NCI-H2081 (cell line): ENCODE results near the gene EEIG2.

Experiments used
- DNase-seq, 2 experiments: peaks; one replicate each; lab custom pipeline; 2025; lab: John Stamatoyannopoulos, UW

Gene EEIG2

DNA sequence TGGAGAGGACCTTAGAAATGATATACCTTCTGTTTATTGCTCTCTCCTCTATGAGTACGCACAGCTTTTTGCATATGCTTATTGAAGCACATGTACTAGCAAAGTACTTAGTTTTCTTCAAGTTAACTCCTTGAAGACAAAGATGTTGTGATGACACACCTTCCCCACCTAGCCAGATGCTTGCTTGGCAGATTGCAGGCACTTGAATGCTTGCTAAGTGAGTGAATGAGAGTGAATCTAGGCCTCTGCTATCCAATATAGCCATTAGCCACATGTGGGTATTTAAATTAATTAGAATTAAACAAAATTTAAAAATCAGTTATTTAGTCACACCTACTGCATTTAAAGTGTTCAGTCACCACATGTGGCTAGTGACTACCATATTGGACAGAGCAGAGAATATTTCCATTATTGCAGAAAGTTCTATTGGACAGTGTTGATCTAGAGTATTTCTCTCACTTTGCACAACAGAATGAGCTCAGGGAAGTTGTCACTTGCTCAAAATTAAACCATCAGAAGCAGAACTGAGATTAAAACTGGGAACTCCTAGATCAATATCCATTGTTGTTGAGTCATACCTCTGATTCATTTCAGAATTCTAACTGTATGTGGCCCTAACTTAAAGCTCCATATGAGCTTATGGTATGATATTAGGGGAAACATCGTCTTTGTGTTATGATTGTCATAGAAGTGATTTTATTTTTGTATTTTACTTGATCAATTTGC lies 8.6 kb upstream of the EEIG2 start:
- no peak for DNase-seq

DNA sequence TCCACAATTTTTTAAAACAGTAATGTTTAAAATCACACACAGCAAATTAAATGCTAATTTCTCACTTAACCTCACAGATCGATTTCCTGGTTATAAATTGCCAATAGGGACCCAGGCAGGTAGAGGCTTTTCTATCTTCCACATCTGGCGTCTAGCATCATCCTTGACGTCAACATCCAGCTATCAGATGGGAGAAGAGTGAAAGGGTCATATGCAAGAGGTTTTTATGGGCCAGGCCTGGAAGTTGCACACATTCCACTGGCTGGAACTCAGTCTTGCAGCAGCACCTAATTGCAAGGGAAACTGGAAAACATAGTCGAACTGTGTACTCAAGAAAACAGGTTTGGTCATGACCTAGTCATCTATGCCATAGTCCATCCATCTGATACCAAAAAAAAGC lies 6.0 kb upstream of the EEIG2 start:
- no peak for DNase-seq

DNA sequence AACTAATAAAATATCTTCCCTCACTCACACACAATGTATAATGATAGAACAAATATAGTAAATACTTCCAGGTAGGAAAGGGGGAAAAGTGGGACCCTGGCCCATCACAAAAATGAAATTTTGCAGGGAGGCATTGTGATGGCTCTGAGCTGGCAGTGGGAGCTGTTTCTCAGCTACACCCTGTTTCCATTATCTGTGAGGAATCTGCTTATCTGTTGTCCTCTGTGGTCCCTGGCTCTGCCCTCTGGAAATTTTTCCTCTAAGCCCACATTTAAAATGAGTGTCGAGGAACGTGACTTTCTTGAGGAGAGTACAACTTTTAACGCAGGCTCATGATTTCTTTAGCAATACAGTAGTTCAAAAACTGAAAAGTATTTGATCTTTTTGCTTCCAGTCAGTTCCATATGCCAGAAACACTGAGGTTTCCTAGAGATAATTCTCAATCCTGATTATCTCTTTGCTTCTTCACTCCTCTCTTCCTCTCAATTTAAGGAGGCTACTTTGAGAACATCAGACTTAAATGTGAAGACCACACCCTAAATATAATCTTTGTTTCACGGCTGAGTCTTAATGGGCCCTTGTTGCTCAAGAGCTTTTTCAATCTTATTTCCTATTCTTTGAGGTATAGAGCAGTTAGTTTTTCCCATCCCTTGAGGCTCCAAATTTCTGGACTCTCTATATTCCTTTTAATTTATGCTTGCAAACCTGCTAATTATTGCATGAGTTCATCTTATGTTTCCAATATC lies 5.0 kb upstream of the EEIG2 start:
- DNase-seq: no peak

DNA sequence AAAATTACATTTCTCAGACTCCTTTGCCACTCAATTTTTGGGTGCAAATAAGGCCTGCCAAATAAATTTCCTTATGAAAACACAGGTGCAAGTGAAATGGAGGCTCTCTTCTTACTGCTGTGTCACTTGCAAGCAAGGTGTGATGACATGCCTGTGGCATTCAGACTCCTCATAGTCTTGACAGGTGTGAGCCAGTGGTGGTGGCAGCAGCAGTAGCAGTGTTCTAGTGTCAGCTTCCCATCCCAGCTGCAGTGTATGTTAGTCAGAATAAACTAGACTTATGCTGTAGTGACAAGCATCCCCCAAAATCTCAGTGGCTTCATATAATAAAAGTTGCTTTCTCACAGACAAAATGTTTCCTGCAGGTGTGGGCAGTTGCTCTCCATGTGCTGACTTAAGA lies 3.8 kb upstream of the EEIG2 start:
- DNase-seq: no peak

DNA sequence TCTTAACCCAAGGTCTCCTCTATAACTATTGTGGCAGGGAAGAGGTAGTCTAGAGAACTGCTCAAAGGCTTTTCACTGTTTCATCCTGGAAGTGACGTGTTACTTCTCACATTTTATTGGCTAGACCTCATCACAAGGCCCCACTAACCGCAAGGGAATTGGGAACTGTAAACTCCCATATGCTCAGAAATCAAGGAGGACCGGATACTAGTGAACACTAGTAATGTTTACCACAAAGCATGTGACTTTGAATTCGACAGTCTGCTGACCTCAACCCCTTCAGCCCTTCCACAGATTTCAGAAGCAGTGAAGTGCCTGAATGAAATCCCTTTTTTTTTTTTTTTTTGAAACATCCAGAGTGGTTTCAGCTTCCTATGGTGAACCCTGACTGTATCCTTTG lies 3.4 kb upstream of the EEIG2 start:
- no peak for DNase-seq

DNA sequence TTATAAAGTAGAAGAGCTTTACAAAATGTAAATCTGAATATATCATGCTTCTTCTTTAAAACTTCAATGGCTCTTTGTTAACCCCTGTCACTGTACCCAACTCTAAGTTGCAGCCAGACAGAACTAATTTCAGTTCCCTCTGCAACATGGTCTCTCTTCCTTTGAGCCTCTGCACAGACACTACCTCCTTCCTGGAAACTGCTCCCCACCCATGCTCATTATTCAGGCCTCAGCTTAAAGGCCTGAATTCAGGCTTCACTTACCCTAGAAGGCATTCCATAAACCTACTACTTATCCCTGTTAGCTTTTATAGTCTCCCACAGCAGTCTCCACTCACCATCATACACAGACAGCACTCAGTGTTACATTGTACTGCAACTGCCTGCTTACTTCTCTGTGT lies 2.6 kb upstream of the EEIG2 start:
- DNase-seq: no peak

DNA sequence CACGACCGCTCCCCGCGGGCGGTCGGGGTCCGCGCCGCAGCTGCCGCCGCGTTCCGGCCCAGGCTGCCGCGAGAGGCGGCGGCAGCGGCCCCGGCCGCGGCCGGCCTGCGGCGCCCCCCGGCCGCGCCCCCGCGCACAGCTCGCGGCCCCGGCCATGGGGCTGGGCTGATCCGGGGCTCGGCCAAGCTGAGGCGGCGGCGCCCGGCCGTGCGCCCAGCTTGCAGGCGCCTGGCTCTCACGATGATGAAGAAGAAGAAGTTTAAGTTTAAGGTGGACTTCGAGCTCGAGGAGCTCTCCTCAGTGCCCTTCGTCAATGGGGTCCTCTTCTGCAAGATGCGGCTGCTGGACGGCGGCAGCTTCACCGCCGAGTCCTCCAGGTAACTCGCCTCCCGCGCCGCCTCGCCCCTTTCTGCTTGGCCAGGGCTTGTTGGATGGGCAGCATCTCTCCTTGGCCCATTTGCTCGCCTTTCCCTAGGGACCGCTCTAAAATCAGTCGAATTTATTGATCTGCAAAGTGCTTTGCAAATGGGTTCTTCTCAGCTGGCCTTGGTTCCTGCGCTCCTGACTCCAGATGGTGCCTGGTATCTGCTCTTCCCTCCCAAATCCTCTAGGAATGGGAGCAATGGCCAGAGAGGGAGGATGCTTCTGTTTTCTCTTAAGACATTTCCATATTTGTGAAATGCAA lies 431 bp downstream of the EEIG2 start:
- DNase-seq: peak in 1 of 2 experiments; percentile 8

DNA sequence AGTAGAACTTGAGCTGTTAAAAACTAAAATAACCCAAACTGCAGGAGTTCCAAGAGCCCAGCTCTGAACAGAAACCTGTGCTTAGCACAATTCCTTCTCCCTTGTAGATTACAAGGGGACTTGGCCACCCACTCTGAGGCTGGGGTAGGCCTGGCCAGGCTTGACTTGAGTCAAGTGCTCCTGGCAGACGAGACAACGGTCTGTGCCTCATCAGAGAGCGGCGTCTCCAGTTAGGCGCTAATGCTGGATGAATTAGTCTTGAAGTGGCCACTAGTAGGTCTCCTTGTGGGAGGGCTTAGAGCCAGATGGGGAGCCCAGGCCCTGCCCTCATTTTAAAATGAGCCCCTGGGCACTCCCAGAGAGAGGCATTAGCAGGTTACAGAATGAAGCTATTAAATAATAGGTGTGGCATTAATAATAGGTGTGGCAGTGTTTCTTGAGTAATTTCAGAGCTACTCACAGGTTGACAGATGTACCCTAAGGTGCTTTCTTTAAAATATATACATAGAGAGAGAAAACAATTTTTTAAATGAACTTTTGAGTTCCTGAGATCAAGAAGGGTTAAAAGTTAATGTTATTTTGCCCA lies 1.1 kb downstream of the EEIG2 start:
- peak in 1 of 2 experiments; percentile 32 for DNase-seq

DNA sequence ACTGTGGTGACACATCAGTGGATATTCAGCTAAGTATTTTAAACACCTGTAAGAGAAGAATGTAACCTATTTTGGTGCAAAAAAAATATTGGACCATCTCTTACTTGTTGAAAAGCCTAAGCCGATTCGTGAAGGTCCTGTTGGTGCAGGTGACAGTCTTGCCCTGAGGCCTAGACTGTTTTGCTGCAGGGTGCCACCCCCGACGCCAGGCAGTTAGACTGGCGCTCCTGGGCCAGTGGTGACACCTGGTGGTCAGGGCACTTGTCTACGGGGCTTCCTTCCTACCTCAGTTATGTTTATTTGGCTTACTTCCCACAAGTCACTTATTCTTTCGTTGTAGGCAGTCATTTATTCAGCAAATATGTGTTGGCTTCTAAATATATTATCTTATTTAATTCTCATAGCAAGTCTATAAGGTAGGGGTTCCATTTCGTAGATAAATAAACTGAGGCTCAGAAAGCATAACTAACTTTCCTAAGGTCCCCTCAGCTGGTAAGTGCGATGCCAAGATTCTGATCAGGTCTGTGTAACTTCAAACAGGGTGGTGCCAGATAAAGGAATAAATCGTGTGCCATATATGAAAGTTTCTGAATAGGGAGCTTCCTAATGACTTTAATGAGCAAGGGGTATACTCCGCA lies 1.9 kb downstream of the EEIG2 start:
- DNase-seq: peak; percentile 35 to 66

DNA sequence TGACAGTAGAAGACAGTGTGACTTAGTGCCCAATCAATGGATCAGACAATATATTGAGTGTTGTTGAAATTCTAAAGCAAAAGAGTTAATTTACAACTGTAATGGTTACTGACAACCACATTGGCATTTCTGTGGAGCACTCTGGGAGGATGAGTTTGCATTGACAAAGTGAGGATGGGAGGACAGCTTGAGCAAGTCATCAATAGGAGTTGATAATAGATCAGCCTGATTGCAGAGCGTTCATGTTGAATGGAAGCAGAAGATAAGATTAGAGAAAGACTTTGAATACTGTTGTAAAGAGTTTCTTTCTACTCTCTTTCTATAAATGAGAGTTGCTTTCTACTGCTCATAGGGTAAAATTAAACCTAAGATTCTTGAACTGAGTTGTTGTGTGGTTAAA lies 3.9 kb downstream of the EEIG2 start:
- DNase-seq: no peak

DNA sequence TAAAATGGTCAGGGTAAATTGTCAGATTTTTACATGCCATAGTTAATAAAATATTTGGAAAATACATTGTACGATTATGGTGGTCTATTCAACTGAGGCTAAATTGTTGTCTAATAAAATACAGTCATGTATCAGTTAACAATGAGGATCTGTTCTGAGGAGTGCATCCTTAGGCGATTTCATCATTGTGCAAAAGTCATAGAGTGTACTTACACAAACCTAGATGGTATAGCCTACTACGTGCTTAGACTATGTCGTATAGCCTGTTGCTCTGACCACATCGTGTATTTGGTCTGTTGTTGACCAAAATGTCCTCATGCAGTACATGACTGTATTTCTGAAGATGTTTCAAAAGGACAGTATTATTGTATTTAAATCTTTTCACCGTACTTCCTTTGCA lies 5.2 kb downstream of the EEIG2 start:
- no peak for DNase-seq

DNA sequence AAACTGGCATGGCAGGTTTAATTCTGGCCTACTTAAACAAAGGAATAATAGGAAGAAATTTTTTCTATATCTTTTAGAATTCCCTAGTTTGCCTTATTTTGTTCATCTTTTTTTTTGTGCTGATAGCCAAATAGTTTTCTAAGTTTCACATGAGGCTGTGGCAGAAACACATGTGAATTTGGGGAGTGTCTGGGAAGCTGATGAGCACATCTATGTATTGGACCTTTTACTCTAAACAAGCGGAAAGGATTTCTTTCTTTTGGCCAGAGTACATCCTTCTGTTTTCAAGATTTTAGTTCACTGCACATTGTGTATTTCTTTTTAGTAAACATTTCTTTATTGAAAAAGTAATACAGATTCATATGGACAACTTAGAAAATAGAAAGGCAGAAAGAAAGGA lies 5.6 kb downstream of the EEIG2 start:
- DNase-seq: no peak

DNA sequence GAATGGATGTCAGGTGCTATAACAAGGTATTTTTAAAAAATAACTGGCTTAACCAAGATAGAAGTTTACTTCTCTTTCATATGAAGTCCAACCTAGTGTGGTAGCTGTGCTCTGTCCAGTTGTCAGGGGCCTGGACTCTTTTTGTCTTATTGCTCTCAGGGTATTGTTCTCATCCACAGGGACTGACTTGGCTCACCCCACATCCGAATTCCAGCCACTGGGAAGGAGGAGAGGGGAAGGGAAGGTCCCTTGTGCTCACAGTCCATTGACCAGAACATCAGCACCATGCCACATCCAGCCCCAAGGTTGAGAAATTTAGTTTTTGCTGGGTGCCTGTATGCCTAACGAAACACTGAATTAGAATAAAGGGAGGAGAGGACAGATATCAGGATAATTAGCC lies 8.7 kb downstream of the EEIG2 start:
- no peak for DNase-seq

DNA sequence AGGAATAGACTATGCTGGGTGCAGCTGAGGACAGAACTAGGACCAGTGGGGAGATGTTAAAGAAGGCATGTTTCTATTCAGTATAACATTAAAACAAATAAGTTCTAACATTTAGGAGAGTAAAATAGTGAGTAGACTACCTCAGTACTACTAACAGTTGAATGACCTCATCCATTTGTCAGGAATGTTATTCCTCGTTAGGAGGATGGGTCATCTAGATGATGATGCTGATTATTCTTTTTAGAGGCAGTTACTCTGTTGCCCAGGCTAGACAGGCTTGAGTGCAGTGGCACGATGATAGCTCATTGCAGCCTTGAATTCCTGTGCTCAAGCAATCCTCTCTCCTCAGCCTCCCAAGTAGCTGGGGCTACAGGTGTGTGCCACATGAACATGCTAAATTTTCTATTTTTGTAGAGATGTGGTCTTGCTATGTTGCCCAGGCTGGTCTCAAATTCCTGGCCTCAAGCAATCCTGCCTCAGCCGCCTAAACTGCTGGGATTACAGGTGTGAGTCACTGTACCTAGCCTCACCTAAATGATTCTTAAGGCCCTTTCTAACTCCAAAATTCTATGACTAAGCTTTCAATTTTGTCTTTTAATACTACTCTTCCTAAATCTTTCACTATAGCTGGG lies 9.3 kb downstream of the EEIG2 start:
- DNase-seq: no peak

DNA sequence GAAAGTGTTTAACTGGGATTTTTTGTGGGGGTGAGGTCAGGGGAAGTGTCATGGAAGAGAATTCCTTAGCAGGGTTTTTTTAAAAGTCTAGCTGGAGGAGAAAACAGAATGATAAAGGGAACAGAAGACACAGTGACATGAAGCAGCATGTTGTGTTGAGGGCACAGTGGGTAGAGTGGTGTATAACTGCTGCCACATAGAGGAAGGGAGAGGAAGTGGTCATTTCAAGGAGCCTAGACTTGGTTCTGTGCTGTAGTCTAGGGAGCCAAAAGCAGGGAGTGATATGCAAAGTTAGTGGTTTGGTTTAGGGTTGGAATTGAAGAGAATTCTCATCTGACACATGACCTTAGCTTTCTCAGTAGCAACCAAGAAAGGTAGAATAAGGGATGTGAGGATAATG lies 10.2 kb downstream of the EEIG2 start:
- DNase-seq: no peak

DNA sequence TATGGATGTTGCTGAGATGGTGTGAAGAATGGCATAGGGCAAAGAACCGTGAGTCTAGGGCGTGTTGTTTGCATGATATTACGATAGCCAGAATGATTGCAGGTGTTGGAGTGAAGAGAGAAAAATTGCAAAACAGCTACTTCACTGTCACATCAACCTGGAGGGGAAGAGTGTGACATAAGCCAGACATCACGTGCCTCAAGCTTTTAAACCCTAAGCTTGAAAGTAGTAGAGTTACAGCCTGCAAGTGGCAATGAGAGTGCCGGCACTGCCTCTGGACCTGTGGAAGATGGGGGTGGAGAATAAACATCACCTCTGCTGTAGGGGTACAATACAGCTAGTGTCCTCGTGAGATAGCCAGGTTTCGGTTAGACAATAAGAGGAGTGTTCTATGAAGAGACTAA lies 11.1 kb downstream of the EEIG2 start:
- no peak for DNase-seq

DNA sequence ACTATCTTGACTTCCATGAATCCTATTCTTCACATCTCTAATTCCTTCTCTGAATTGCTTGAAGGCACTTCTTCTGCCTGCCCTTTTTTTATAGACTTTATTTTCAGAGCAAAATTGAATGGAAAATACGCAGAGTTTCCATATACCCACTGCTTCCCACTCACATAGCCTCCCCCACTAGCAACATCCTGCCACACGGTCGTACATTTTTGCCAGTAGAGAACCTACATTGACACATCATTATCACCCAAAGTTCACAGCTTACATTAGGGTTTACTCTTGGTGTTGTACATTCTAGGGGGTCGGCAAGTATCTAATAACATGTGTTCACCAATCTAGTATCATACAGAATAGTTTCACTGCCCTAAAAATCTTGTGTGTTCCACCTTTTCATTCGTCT lies 12.3 kb downstream of the EEIG2 start:
- DNase-seq: no peak

DNA sequence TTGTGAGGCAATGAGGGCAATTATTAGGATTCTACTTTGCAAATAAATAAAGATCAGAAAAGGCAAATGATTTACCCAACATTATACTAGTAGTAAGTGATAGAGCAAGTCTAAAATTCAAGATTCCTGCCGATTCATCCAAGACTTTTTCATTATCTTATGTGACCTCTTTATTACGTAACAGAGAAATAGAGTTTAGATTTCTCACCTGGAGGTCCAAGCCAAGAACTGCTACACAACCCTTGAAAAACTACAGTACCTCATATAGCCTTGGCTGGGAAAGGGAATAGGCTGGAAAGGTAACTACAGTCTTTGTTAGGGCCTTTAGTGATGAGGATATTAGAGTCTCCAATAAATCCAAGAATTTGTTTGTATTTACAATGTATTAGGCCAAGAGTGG lies 13.3 kb downstream of the EEIG2 start:
- no peak for DNase-seq

DNA sequence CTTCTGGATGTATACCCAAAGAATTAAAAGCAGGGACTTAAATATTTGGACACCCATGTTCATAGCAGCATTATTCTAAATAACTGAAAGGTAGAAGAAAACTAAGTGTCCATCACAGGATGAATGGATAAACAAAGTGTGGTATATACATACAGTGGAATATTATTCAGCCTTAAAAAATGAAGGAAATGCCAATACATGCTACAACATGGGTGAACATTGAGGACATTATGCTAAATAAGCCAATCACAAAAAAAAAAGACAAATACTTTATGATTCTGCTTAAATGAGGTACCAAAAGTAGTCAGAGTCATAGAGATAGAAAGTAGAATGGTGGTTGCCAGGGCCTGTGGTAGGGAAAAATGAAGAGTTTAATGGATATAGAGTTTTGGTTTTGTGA lies 14.1 kb downstream of the EEIG2 start:
- DNase-seq: no peak

DNA sequence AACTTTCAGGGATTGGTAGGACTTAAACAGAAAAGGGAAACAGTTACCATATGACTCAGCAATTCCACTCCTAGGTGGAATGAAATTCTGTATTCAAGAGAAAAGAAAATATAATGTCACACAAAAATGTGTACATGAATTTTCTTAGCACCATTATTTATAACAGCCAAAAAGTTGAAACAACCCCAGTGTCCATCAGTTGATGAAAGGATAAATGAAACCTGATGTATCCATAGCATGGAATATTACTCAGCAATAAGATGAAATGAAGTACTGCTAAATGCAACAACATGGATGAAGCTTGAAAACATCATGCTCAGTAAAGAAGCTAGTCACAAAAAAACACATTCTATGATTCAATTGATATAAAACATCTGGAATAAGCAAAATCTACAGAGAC lies 15.5 kb downstream of the EEIG2 start:
- no peak for DNase-seq

DNA sequence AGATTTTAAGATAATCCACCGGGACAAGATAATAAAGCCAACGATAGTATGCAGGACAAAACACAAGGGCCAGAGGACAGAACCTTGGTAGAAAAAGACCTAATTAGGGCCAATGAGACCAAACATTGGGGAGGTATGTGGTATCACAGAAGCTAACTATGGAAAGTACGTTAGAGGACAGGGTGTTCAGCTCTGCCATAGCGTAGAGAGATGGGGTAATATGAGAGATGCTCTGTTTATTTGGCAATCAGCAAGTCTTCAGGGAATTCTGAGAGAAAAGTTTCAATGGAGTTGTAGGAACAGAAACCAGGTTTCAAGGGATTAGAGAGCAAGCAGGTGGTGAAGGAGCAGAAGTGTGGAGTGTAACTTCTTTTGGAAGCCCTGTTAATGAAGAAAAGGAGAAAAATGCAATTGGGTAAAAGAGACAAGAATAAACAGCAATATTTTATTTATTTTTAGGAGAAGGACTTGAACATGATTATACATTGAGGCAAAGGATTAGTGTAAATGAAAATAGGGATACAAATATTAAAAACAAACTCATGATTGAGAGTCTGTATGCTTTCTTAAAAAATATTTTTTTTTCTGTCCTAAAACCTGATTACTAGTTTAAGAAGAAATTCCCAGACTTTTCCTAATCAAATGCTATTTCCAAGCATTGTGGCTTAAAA lies 24.0 kb downstream of the EEIG2 start:
- DNase-seq: no peak
